Gastrocnemius medialis (tissue), 4 donors: Measurements from ENCODE around the gene CCDC87.

ENCODE experiments used
- POLR2A ChIP-seq, 2 donors: fragments of 450-650 bp; IDR thresholded peaks; one replicate each; pipeline ENCODE4 v1.6.1; 2017; ENCODE audit warnings: antibody characterized with exemption in 2 of 2, mild to moderate bottlenecking in 2 of 2, moderate library complexity in 2 of 2
- TF ChIP-seq, protein P1 (sequence below), 5 experiments: fragments of 450-650 bp in 3 of 5; fragments of 200-600 bp in 2 of 5; sonication (generic) in 2 of 5; IDR thresholded peaks in 4 of 5; conservative IDR thresholded peaks in 1 of 5; 1 replicate in 4 of 5; 2 replicates in 1 of 5; pipeline ENCODE4 v1.5.1; 2016 to 2019; ENCODE audit warnings: antibody characterized with exemption in 5 of 5, mild to moderate bottlenecking in 3 of 5, moderate library complexity in 3 of 5

DNA sequence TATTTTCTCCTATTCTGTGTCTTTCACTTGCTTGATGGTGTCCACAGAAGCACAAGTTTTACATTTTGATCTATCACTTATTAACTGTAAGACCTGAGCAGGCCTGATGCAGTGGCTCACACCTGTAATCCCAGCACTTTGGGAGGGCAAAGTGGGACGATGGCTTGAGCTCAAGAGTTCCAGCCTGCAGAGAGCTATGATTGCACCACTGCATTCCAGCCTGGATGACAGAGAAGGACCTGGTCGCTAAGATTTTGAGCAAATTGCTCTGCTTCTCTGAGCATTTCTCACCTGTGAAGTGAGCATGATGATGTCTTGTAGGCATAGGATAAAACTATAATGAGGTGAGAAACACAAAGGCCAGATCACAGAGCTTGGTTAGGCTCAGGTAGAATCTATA lies 6.7 kb downstream of the CCDC87 start:
- TF ChIP-seq POLR2A (IDR thresholded peaks at IDR 0.05): no peak
- TF ChIP-seq, protein P1, sequence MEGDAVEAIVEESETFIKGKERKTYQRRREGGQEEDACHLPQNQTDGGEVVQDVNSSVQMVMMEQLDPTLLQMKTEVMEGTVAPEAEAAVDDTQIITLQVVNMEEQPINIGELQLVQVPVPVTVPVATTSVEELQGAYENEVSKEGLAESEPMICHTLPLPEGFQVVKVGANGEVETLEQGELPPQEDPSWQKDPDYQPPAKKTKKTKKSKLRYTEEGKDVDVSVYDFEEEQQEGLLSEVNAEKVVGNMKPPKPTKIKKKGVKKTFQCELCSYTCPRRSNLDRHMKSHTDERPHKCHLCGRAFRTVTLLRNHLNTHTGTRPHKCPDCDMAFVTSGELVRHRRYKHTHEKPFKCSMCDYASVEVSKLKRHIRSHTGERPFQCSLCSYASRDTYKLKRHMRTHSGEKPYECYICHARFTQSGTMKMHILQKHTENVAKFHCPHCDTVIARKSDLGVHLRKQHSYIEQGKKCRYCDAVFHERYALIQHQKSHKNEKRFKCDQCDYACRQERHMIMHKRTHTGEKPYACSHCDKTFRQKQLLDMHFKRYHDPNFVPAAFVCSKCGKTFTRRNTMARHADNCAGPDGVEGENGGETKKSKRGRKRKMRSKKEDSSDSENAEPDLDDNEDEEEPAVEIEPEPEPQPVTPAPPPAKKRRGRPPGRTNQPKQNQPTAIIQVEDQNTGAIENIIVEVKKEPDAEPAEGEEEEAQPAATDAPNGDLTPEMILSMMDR (IDR thresholded peaks at IDR 0.05 in 4 of 5, conservative IDR thresholded peaks at IDR 0.05 in 1 of 5): no peak
